Right lobe of liver (tissue), 4 donors: ENCODE measurements around the gene DGKH.

Experiments used
- POLR2A ChIP-seq: fragments of 450-650 bp; IDR thresholded peaks from one replicate; pipeline ENCODE4 v1.6.1; 2017; ENCODE audit warnings: antibody characterized with exemption, mild to moderate bottlenecking
- TF ChIP-seq, protein P1 (sequence below), 4 donors: fragments of 200-600 bp in 3 of 4; fragments of 450-650 bp in 1 of 4; IDR thresholded peaks; one replicate each; pipeline versions ENCODE4 v1.5.1 to v1.8.0; 2016 to 2022; ENCODE audit warnings: antibody characterized with exemption in 4 of 4, mild to moderate bottlenecking in 2 of 4
- donor health status: DM: no; HTN: no; CAD: no.
- donor health status: DM: no; HTN: no; CAD: no.
- donor health status: DM: no; HTN: yes; CAD: no.

DNA sequence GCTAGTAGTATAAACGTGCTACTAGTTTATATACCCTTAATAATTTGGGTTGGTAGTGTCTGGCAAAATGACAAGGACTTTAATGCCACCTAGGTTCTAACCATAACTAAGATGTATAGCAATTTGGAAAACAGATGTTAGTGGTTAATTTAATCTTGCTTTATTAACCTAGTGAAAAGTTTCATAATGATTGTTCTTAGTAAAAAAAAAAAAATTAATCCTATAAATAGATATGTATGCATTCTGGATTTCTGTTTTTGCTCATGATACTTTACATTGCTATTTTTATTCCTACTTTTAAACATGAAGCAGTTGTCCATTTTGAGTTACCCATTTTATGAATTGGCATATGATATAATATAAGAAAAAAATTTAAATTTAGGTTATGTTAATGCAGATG, 36.3 kb downstream of the DGKH start:
- TF ChIP-seq POLR2A, result no peak
- TF ChIP-seq, protein P1, sequence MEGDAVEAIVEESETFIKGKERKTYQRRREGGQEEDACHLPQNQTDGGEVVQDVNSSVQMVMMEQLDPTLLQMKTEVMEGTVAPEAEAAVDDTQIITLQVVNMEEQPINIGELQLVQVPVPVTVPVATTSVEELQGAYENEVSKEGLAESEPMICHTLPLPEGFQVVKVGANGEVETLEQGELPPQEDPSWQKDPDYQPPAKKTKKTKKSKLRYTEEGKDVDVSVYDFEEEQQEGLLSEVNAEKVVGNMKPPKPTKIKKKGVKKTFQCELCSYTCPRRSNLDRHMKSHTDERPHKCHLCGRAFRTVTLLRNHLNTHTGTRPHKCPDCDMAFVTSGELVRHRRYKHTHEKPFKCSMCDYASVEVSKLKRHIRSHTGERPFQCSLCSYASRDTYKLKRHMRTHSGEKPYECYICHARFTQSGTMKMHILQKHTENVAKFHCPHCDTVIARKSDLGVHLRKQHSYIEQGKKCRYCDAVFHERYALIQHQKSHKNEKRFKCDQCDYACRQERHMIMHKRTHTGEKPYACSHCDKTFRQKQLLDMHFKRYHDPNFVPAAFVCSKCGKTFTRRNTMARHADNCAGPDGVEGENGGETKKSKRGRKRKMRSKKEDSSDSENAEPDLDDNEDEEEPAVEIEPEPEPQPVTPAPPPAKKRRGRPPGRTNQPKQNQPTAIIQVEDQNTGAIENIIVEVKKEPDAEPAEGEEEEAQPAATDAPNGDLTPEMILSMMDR (IDR thresholded peaks at IDR 0.05), result no peak
